ENCODE measurements around the gene SRR.

SRR gene

GRCh38 chr17:2370211-2370589 lies 66.5 kb downstream of the SRR start:
- DNase-seq (ENCODE audit: low spot score): no peak

- DNase-seq (ENCODE audit: low spot score): no peak
Observed at GRCh38 chr17:2371183-2372130, 67.7 kb downstream of the SRR start.

GRCh38 chr17:2372180-2372579 lies 68.4 kb downstream of the SRR start:
- no peak for DNase-seq (ENCODE audit: low spot score)

- DNase-seq (ENCODE audit: low spot score): no peak
Observed at GRCh38 chr17:2372681-2373080, 68.9 kb downstream of the SRR start.

- no peak for DNase-seq (ENCODE audit: low spot score)
Observed at GRCh38 chr17:2373179-2373578, 69.4 kb downstream of the SRR start.

Small RNA genes within 50 kb of the gene (small RNA-seq; reads per million reads assigned to genes)
- gene AC006435.3 (0 reads per million in 2 experiments), gene SNORD91A (85.5 to 777 reads per million in 2 experiments), gene SNORD91B (7.9 to 277 reads per million in 2 experiments)
